SH-SY5Y (cell line): ENCODE data around the gene EEF1AKMT2.

Experiments
- GATA2 ChIP-seq: IDR thresholded peaks from 2 replicates; pipeline ENCODE4 v1.6.1; 2011; ENCODE audit warnings: mild to moderate bottlenecking, low read depth, low read length
- GATA3 ChIP-seq: IDR thresholded peaks from 2 replicates; pipeline ENCODE4 v1.6.1; 2011; ENCODE audit warnings: low read depth, mild to moderate bottlenecking, low read length, moderate library complexity

GRCh38 chr10:124731551-124731950 lies 60.1 kb downstream of the EEF1AKMT2 start:
- TF ChIP-seq GATA2: no peak
- no peak for TF ChIP-seq GATA3
